Inflammatory macrophage treated with lipopolysaccharide for 1 hour (primary cell): ENCODE results near the gene CDK11B.
"Not testable (repeated sequence)": the region's sequence is repeated elsewhere in the genome, so short reads cannot be mapped to it uniquely, and the experiment has no call there.

ENCODE experiments used
- DNase-seq, 2 donors: peaks; one replicate each; pipeline ENCODE4 v3.0.0-alpha.2; 2020 to 2022

The CDK11B gene

GRCh38 chr1:1680912-1681273, 22.1 kb upstream of the CDK11B start:
- DNase-seq = no peak

- DNase-seq = no peak
Observed at GRCh38 chr1:1680031-1680911, 21.5 kb upstream of the CDK11B start.

GRCh38 chr1:1678581-1679380, 20.0 kb upstream of the CDK11B start:
- DNase-seq = peak in 1 of 2 donors; percentile 6

GRCh38 chr1:1677718-1678580, 19.1 kb upstream of the CDK11B start:
- DNase-seq = no peak

GRCh38 chr1:1676087-1676486, 17.3 kb upstream of the CDK11B start:
- DNase-seq = not testable (repeated sequence)

- not testable (repeated sequence) for DNase-seq
Observed at GRCh38 chr1:1675218-1675617, 16.4 kb upstream of the CDK11B start.

GRCh38 chr1:1674806-1675205, 16.0 kb upstream of the CDK11B start:
- not testable (repeated sequence) for DNase-seq

- DNase-seq = no peak
Observed at GRCh38 chr1:1672181-1672965, 13.6 kb upstream of the CDK11B start.

- DNase-seq = no peak
Observed at GRCh38 chr1:1671365-1672119, 12.7 kb upstream of the CDK11B start.

- no peak for DNase-seq
Observed at GRCh38 chr1:1670866-1671265, 12.1 kb upstream of the CDK11B start.

GRCh38 chr1:1669468-1670440, 10.9 kb upstream of the CDK11B start:
- DNase-seq = no peak

GRCh38 chr1:1666526-1666925, 7.7 kb upstream of the CDK11B start:
- DNase-seq = no peak

GRCh38 chr1:1665815-1666251, 7.0 kb upstream of the CDK11B start:
- DNase-seq = peak in 1 of 2 donors; percentile 40

- no peak for DNase-seq
Observed at GRCh38 chr1:1664941-1665814, 6.4 kb upstream of the CDK11B start.

- not testable (repeated sequence) for DNase-seq
Observed at GRCh38 chr1:1664318-1664717, 5.5 kb upstream of the CDK11B start.

GRCh38 chr1:1662830-1663560, 4.2 kb upstream of the CDK11B start:
- DNase-seq = not testable (repeated sequence)

- not testable (repeated sequence) for DNase-seq
Observed at GRCh38 chr1:1662392-1662791, 3.6 kb upstream of the CDK11B start.

GRCh38 chr1:1648265-1648664, 10.5 kb downstream of the CDK11B start:
- not testable (repeated sequence) for DNase-seq
